CD1c-positive myeloid dendritic cell (primary cell): ENCODE results near the gene DNAH17.
A peak's percentile ranks its signal among the peaks of the same experiment; 100 is the strongest.

ENCODE experiments used
- DNase-seq: peaks from one replicate; pipeline ENCODE4 v3.0.0-alpha.2; 2016; ENCODE audit errors: extremely low spot score

DNAH17 gene

DNA sequence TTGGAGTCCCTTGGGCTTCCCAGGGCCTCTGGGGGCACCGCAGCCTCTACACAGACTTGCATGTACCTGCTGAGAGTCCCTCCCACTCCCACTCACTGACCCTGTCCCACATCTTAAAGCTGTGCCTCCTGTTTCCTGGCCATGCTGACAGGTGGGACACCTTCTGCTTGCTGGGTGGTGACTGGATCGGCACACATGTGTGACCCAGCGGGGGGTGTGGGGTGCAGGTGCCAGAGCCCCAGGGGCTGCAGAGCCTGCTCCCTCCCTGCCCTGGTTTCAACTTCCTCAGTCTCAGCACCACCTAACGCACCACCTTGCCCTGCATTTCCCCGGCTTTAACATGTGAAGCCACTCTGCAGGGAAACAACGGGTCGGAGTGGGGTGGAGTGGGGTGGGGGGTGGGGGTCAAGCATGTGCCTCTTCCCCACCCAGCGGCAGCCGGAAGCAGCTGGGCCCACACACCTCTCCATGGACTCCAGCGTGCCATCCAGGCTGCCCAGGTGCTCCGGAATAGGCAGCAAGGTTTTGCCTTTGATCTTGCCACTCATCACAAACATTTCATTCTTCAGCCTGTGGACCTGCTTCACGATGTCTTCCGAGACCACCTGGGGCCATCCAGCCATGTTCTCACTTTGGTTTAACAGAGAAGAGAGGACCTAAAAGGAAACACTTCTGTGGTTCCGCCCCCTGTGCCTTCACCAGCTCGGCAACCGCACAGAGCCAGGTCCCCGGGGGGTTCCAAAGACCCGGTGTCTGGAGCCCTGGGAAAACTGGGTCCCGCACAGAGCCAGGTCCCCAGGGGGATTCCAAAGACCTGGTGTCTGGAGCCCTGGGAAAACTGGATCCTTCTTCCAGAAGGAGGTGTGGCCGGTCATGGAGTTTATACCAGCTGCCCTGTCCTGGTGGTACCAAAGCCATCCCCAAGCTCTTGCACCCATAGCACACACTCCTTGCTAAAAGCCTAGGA is 4.7 kb downstream of the DNAH17 start:
- DNase-seq, result no peak

DNA sequence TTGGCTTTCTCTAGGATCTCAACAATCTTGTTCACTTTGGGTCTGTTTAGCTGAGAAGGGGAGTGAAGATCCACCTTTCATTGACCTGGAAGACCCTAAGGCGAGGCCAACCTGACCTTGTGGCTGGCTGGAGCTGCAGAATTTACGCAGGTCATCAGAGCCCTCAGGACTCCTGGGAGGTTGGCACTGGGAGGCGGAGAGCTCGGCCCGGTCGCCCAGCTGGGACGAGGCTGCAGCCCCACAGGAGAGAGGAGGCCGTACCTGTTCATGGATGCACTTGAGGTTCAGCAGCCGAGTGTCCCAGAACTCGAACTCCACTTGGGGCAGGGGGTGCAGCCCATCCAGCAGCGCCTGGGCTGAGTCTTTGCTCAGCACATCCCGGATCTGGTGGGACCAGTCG is 5.9 kb downstream of the DNAH17 start:
- no peak for DNase-seq

DNA sequence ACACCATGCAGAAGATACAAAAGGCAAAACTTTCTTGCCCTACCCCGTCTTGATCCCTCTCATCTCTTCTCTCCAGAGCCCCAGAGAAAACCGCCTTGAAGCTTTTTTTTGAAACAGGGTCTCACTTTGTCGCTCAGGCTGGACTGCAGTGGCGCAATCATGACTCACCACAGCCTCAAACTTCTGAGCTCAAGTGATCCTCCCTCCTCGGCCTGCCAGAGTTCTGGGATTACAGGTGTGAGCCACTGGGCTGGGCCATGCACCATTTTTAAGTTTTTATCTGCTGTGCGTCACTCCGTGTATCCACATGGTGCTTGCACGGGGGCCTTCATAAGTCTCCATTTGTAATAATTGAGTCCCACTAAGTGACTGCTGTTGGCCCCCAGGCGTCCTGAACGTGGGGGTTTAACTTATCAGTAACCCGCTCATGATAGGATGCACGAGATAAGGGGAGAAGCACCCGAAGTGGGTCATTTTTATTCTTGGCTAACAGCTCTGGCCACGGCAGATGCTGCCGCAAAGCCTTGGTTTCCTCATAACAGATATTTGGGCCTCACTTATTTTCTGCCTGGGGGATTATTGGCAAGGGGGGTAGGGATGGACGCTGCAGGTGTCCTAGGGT is 8.6 kb downstream of the DNAH17 start:
- DNase-seq, result peak; percentile 33

DNA sequence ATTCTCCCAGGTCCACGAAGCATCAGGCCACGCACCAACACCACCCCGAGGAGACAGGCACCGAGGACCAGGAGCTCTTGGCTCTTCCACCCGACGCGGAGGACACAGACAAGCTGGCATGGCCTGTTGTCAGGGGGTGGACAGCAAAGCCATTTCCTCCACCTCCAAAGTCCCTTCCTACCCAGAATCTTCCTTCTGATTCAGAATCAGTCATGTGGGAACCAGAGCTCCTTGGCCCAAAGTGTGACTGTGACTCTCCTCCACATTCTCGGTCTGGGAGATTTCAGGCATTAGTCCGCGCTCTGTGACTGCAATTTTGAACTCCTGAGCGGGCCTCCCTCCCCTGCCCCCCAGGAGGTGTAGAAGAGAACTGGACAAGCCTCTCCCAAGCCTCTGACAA is 9.2 kb downstream of the DNAH17 start:
- DNase-seq, result peak; percentile 20

DNA sequence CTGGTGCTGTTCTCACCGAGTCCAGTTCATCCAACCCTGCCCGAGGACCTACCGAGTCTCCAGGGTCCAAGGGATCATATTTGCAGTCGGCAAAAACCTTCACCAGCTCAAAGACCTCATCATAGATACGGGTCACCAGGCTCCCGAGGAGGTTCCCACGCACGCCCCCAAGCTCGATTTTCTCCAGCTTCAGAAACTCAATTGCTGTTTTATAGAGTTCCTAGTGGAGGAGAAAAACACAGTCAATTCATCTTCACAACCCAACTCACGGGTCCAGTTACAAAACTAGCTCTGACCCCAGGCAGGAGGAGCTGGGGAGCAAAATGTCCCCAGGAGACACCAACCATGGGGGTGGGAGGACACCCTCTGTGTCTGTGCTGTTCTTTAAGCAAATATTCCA is 10.2 kb downstream of the DNAH17 start:
- no peak for DNase-seq

DNA sequence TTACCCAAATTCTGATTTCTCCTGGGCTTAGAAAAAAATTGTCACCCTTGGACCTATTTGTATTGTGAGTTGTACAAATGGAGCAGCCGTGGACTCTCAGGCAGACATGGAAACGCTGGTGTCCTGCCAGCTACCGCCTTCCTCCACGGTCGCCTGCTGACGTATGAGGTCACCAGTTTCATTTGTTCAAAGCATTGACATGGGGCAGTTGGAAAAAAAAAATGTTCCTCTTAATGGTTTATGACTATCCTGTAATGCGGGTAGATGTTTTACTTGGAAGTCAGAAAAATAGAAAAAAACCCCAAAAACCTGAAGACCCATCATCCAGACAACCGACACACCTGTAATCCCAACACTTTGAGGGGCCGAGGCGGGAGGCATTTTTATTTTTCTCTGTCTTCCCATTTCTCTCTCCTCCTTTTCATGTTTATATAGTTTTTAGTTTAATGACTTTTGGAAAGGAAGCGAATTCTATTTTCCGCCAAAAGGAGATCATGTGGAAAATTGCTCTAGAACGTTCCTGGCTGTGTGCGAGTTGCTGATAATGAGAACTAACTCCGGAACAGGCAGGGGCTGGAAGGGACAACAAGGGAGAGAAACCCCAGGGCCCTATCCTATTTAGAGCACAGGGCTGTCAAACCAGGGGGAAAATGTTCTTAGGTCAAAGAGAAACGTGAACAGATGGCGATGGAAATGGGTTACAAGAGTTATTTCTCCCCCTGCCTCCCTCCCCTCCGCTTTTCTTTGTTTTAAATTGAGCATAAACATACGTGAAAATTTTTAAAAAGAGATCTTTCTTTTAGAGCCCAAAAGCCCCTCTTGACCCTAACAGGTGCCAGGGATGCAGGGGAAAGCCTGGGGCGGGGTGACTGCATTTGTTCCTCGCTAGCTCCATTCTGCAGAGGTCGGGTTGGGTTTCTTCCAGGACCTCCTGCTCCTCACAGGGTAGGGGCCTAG is 13.7 kb downstream of the DNAH17 start:
- peak; percentile 46 for DNase-seq

DNA sequence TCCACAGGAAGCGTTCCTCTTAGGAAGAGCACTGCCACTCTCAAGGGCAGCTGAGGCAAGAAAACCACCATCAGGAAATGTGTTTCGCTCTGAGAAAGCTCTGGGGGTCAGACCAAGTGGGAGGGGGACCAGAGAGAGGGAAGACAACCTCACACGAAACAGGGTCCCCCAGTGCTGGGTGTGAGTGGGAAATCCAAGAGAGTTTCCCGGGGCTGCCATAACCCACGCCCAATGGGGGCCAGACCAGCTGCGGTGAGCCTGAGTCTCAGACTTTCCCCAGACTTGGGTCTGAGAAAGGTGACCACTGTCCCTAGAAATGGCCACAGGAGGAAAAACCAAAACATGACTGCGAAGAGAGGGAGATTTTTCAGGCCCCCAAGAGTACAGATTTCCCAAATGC is 14.5 kb downstream of the DNAH17 start:
- DNase-seq, result no peak

DNA sequence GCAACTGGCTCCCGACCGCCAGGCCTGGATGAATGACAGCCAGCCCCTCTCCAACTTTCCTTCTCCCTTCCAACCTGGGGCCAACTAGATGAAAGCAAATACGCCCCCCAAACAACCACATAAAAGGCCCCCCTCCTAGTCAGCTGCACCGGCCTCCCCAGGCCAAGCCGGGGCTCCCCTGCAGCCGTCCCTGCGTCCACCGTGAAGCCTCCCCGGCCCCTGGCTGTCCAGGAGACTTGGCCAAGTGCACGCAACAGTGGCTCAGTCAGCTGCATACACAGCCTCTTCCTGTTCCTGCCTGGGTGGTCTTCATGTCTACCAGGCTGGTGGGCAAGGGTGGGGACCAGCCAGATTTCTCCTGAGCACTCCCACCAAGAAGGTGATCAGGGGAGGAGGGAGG is 16.0 kb downstream of the DNAH17 start:
- DNase-seq, result no peak

DNA sequence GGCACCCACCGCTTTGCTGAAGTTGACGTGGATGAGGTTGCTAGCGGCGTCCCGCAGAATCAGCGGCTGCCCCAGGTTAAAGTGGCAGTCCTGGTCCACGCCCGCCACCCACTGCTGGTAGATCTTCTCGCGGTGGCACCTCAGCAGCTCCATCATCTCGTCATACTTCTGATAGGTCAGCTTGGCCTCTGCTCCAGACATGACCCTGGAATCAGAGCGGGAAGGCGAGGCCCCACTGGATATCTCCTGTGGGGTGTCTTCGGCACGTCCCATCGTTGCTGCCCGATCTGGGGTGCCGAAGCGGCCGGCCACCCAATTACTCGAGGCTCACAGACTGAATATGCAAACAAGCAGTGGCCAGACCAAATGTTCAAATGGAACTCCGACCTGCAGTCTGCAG is 16.5 kb downstream of the DNAH17 start:
- no peak for DNase-seq

DNA sequence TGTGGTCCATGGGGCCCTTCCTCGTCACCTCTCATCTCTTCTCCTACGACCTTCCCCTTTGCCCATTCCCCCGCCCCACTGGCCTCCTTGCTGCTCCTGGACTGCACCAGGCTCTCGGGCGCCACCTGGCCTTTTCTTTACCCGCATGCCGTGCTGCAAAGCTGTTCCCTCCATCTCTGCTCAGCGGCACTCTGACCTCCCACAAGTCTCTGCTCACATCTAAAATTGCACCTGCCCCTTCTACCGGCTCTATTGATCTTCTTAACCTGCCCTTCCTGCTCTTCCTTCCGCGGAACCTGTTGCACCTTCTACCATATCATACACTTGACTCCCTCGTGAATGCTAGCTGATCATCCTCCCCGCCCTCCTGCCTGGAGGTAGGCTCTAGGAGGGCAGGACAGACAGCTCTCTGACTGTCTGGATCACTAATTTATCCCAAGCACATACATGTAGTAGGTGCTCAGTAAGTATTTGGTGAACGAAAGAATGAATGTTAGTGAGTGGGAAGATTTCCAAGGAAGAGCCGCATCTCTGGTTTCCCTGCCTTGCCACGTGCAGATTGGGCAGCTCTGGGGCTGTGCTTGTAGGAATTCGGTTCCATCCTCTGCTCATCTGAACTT is 17.3 kb downstream of the DNAH17 start:
- DNase-seq, result no peak

DNA sequence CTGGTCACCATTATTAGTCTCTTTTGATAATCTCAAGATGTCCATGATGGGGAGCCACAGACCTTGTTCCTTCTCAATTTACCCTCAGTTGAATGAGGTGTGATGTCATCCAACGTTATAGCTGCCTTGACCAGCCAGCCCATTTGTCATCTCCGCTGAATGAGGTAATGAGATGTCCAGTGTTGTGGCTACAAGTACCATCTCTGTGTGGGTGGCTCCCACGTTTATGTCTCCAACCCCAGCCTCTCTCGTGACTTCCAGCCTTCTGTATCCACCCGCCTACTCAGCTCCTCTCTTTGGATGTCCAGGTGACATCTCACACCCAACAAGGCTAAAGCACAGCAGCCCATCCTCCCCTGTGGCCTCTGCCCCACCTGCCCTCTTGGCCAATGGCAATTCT is 18.2 kb downstream of the DNAH17 start:
- DNase-seq, result peak; percentile 60

DNA sequence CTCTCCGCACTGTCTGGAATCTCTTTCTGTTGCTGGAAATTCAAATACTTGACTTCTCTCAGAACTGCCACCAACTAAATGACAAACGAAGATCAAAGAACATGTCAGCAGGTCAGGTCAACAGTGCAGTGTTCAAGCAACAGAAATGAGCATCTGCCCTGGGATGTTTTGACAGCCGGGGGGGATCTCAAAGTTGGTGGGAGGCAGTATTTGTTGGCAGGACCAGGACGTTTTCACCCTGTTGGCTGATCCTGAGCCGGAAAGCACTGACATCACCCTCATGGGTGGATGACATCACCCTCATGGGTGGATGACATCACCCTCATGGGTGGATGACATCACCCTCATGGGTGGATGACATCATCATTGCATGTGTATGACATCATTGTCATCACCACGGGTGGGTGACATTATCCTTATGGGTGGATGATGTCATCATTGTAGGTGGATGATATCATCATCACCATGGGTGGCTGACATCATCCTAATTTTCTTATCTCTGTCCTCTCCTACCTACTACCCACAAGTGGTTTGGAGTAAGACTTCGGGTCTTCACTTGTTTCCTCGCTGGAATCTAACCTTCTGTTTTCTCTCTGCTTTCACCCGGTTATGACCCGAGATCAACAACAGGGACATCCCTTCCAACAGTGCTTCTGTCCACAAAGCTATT is 18.9 kb downstream of the DNAH17 start:
- DNase-seq, result peak; percentile 50

DNA sequence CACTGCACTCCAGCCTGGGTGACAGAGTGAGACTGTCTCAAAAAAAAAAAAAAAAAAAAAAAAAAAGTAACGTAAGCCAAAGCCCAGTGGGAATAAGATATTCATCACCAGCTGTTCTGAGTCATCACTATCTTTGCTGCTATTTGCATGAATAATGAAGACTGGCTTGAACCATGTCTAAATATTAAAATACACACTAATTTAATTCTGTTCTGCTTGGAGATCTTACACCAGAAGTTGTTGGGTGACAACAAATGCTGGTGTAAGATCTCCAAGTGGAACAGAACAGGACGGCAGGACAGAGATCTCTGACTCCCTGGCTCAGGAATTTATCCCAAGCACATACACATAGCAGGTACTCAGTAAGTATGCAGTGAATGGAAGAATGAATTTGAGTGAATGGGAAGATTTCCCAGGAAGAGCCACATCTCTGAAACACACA is 19.6 kb downstream of the DNAH17 start:
- peak; percentile 15 for DNase-seq

DNA sequence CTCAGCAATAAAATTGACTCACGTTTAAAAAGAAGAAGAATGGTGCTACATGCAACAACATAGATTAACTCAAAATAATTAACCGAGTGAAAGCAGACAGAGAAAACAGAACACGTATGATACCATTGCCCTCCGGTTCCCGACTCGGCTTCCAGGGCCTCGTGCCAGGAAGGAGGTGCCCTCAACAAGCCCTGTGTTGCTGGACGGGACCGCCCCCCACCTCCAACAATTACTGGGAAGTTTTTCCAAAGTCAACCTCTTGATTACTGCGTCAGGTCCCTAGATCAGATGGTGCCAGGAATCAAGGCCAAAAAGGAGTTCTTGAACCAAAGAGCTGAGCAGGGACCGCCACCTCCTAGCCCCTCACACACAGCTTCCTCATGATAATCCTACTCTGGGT is 20.4 kb downstream of the DNAH17 start:
- DNase-seq, result no peak

DNA sequence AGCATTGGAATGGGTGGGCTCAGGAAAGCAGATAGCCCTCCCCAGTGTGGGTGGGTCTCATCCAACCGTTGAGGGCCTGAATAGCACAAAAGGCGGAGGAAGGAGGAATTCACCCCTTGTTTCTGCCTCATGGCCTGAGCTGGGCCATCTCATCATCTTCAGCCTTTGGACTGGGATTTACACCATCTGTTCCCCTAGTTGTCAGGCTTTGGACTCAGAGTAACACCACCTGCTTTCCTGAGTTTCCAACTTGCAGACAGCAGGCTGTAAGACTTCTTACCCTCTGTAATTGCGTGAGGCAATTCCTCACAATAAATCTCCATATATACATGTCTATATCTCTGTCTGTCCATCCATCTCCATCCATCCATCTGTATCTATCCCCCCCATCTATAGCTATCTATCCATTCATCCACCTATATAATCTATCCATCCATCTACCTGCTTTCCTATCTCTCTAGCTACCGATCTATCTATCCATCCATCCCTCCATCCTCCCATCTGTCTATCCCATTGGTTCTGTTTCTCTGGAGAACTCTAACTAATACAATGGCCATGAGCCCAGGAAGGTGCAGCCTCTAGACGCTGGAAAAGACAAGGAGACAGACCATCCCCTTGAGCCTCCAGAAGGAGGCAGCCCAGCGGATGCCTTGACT is 21.3 kb downstream of the DNAH17 start:
- no peak for DNase-seq

DNA sequence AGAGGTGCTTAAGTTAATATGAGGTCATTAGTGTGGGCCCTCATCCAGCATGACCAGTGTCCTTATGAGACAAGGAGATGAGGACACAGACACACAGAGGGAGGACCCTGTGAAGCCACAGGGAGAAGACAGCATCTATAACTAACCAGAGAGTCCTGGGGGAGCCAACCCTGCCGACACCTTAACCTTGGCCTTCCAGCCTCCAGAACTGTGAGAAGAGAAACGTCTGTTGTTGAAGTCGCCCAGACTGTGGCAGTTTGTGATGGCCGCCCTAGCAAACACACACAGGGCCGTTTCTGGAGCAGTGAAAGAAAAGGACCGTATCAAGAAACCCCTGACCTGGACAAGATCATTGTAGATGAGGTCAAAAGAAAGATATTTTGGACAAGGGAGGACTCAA is 26.7 kb downstream of the DNAH17 start:
- DNase-seq, result no peak

DNA sequence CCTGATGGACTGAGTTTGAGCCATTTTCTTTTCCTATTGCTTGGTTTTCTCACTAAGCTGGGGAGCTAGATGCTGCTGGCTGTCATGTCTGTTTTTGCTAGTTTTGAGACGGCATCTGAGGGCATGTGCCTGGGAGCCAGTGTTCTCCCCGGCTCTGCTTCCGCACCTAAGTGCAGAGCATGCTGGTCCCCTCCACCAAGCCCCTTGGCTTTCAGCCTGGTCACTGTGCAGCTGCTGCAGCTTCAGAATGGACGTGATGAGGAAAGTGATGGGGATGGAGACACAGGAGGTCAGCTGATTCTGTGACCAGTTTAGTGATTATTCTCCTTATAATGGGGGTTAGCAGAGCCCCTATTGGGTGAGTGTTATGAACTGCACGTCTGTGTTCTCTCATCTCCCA is 28.5 kb downstream of the DNAH17 start:
- no peak for DNase-seq

DNA sequence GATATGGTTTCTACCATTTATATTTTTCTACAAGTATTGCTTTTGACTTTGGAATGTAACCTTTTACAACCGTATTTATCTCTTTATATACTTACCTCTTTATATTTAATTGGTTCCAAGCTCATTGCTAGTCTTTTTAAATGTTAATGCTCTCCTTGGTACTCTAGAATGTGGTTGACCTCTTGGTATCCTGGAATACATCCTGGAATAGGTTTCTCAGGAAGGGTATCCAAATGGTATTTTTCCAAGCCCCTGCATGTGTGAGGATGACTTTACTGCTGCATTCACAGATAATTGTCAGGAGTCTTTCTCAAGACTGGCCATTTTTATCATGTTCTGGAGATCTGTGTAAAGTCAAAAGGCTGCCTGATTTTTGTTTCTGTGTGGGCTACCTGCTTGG is 30.2 kb downstream of the DNAH17 start:
- DNase-seq, result no peak

DNA sequence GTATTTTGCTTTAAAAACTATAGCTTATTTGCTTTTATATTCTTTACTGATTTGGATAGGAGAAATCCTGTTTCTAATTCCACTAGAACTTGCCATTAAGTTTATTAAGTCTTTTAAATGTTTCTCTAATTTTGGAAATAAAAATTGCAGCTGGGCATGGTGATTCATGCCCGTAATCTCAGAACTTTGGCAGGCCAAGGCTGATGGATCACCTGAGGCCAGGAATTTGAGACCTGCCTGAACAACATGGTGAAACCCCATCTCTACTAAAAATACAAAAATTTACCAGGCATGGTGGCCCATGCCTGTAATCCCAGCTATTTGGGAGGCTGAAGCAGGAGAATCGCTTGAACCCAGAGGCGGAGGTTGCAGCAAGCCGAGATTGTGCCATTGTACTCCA is 30.7 kb downstream of the DNAH17 start:
- no peak for DNase-seq
